ENCODE results near the gene DPF1.

DNA sequence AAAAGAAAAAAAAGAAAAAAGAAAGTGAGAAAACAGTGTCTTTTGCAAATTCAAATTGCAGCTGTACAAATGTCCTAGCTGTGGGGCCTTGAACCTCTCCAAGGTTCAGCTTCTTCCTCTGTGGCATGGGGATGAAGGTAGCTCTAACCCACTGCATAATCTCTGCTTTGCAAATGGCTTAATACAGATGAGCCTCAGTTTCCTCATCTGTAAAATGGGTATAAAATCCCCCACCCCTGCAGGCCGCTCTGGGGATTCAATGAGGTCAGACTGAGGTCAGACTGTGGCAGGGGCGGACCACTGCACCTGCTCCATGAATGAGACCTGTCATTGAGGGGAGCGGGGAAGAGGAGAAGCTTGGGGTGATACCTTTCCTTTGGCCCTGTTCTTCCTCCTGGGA, 5.8 kb downstream of the DPF1 start:
- no peak for TF ChIP-seq POLR2A (IDR thresholded peaks at IDR 0.05; ENCODE audit: low read length)
- no peak for TF ChIP-seq GATA1 (IDR thresholded peaks at IDR 0.05; ENCODE audit: low read depth, low read length)

All from erythroblast (primary cell).